ENCODE data around the gene STXBP1. TPM values are rescaled to one million over a fixed set of nuclear protein-coding genes. Genes with fewer than 3 reads are reported as not detected.

Gene STXBP1
- total and polyA plus RNA-seq, 2 of the 4 experiments (the other 2 are of a cell fraction): 15.8 to 22.6 TPM

GRCh38 chr9:127566351-127567001 lies 45.6 kb upstream of the STXBP1 start:
- Histone ChIP-seq H2AK5ac (ENCODE audit: low read depth, low read length) (peak overlapping the region; percentile 96), H4K91ac (ENCODE audit: insufficient read depth, low read depth, low read length) (peak overlapping the region; percentile 95), H3K27me3 (ENCODE audit: control insufficient read depth, insufficient read depth, low read length) (no peaks in the 10 kb centered on the region), H3K79me1 (ENCODE audit: low read depth in 1 of 2, low read length in 2 of 2) (peaks cover 5 to 38% of the 10 kb centered on the region in 2 experiments; a peak in 3 of 4 replicates), H2AFZ (replicated peaks; ENCODE audit: low read length, poor library complexity) (no peak overlapping the region), H4K20me1 (ENCODE audit: insufficient read depth, low read length) (peaks cover 50% of the 10 kb centered on the region), H3K4ac (ENCODE audit: low read depth, low read length) (peak overlapping the region; percentile 97), H2BK120ac (ENCODE audit: low read depth, low read length) (peak overlapping the region; percentile 40; the same call in 1 of the 2 replicates), H3K4me2 (ENCODE audit: low read depth, low read length) (peak overlapping the region; percentile 95), H4K8ac (ENCODE audit: low read depth in 2 of 2, low read length in 2 of 2) (peak overlapping the region; percentile 20 to 77; a peak in 3 of 4 replicates), H2BK5ac (ENCODE audit: low read depth, low read length, poor library complexity, severe bottlenecking) (peak overlapping the region; percentile 97), H2BK20ac (ENCODE audit: low read depth, low read length) (no peak overlapping the region; the same call in 1 of the 2 replicates), H3K9me3 (ENCODE audit: control insufficient read depth, insufficient read depth, low read length) (no peaks in the 10 kb centered on the region), H3K36me3 (ENCODE audit: control insufficient read depth, insufficient read depth, low read length) (peaks cover 21% of the 10 kb centered on the region), H3K56ac (ENCODE audit: extremely low read depth, insufficient read depth, low read length) (peak overlapping the region; percentile 83), H3K4me3 (ENCODE audit: insufficient read depth, low read depth, low read length) (peak overlapping the region; percentile 92), H3K18ac (ENCODE audit: low read depth, low read length) (peak overlapping the region; percentile 28; the same call in 1 of the 2 replicates), H4K5ac (ENCODE audit: low read depth, low read length) (peak overlapping the region; percentile 22; the same call in 1 of the 2 replicates), H3K4me1 (ENCODE audit: control insufficient read depth, insufficient read depth, low read length) (peaks cover 35% of the 10 kb centered on the region), H2BK15ac (ENCODE audit: low read depth, low read length) (no peak overlapping the region), H3K27ac (ENCODE audit: insufficient read depth, low read length) (peak overlapping the region; percentile 97), H3K14ac (replicated peaks; ENCODE audit: low read depth, low read length) (peak overlapping the region; percentile 95), H3K23ac (ENCODE audit: low read depth, low read length) (peak overlapping the region; percentile 92), H2AK9ac (replicated peaks; ENCODE audit: low read depth, low read length, poor library complexity) (peak overlapping the region; percentile 100), H3K9ac (ENCODE audit: low read depth, low read length) (peak overlapping the region; percentile 96), H3K9me1 (ENCODE audit: insufficient read depth, low read length) (peaks cover 28% of the 10 kb centered on the region)
- WGBS, 2 experiments (ENCODE audit: extremely low coverage in 2 of 2, insufficient read length in 1 of 2): 57% methylated on average over 8 of the region's 11 CpGs; no CpG with 5 or more reads in 1 of the 2 experiments
- ATAC-seq (ENCODE audit: low read depth) (no peak), DNase-seq (no peak)
- ChIA-PET POLR2A (ENCODE audit: unreplicated experiment) (no interaction called here), CTCF (no interaction called here)
- dilution Hi-C loops (cut with HindIII; ENCODE audit: low sequenced_read_pairs, unreplicated experiment) (no loop called here), intact Hi-C loops (cut with micrococcal nuclease) (loop anchor here (5.0 kb wide), 1 partner anchor 64 kb away; no protein-coding TSS in a partner anchor), in situ Hi-C loops (cut with MboI; ENCODE audit: low sequenced_read_pairs) (no loop called here)
- BruUV-seq (replicated peaks): no TSS peak
- TF ChIP-seq ELK1 (IDR thresholded peaks at IDR 0.05; ENCODE audit: borderline replicate concordance, low read depth, low read length) (no peak), POLR2A (IDR thresholded peaks at IDR 0.05; ENCODE audit: low read depth, low read length) (no peak), RCOR1 (IDR thresholded peaks at IDR 0.05; ENCODE audit: insufficient replicate concordance, low read length) (no peak), CEBPB (IDR thresholded peaks at IDR 0.05; ENCODE audit: low read depth, low read length) (no peak), NFE2L2 (IDR thresholded peaks at IDR 0.05; ENCODE audit: low read depth, low read length) (no peak), MAFK (IDR thresholded peaks at IDR 0.05; ENCODE audit: low read depth, low read length) (no peak), CHD1 (IDR thresholded peaks at IDR 0.05; ENCODE audit: low read depth, low read length) (no peak), FOS (IDR thresholded peaks at IDR 0.05; ENCODE audit: low read depth, low read length) (no peak), MXI1 (IDR thresholded peaks at IDR 0.05; ENCODE audit: borderline replicate concordance, low read depth, low read length) (no peak), MAZ (IDR thresholded peaks at IDR 0.05; ENCODE audit: borderline replicate concordance, low read depth, low read length) (no peak), RFX5 (IDR thresholded peaks at IDR 0.05; ENCODE audit: low read depth, low read length) (no peak), CTCF (conservative IDR thresholded peaks at IDR 0.05; ENCODE audit: low read depth, low read length) (no peak)
